ENCODE results near the gene CTXN3.

GRCh38 chr5:127667926-127668325 lies 19.0 kb downstream of the CTXN3 start:
- TF ChIP-seq CTCF (IDR thresholded peaks at IDR 0.05): no peak
- TF ChIP-seq POLR2A (IDR thresholded peaks at IDR 0.05): no peak
